GM10266 (cell line): ENCODE measurements around the gene LAMTOR1.

Source experiments
- DNase-seq: peaks from one replicate; pipeline ENCODE4 v3.0.0; 2012; ENCODE audit errors: extremely low spot score
- TF ChIP-seq, protein P1 (sequence below): IDR thresholded peaks from 2 replicates; pipeline ENCODE4 v1.5.1; 2012; ENCODE audit warnings: mild to moderate bottlenecking, low read depth; ENCODE audit not compliant: control insufficient read depth, insufficient read depth; ENCODE audit errors: missing control alignments

The LAMTOR1 gene

GRCh38 chr11:72058416-72059034 lies 44.6 kb downstream of the LAMTOR1 start:
- TF ChIP-seq, protein P1, sequence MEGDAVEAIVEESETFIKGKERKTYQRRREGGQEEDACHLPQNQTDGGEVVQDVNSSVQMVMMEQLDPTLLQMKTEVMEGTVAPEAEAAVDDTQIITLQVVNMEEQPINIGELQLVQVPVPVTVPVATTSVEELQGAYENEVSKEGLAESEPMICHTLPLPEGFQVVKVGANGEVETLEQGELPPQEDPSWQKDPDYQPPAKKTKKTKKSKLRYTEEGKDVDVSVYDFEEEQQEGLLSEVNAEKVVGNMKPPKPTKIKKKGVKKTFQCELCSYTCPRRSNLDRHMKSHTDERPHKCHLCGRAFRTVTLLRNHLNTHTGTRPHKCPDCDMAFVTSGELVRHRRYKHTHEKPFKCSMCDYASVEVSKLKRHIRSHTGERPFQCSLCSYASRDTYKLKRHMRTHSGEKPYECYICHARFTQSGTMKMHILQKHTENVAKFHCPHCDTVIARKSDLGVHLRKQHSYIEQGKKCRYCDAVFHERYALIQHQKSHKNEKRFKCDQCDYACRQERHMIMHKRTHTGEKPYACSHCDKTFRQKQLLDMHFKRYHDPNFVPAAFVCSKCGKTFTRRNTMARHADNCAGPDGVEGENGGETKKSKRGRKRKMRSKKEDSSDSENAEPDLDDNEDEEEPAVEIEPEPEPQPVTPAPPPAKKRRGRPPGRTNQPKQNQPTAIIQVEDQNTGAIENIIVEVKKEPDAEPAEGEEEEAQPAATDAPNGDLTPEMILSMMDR: no peak
- no peak for DNase-seq

- TF ChIP-seq, protein P1: no peak
- no peak for DNase-seq
Measured at GRCh38 chr11:72048766-72049460, 54.2 kb downstream of the LAMTOR1 start.
